OCI-LY1 (cell line): ENCODE data around the gene RNH1.

Source experiments
- H2AFZ ChIP-seq: fragments of 200-600 bp; sonication (generic), shearing (Covaris generic); 2 replicates; pipeline ENCODE4 v1.6.0; 2014; ENCODE audit warnings: antibody characterized with exemption, mild to moderate bottlenecking, low read length
- H3F3A ChIP-seq: fragments of 200-600 bp; sonication (generic), shearing (Covaris generic); 2 replicates; pipeline ENCODE4 v1.6.0; 2014; ENCODE audit warnings: mild to moderate bottlenecking, antibody characterized with exemption, low read length, moderate library complexity; ENCODE audit not compliant: insufficient read depth
- H3K27ac ChIP-seq: fragments of 200-600 bp; sonication (generic); 2 replicates; pipeline ENCODE4 v1.5.1; 2014; ENCODE audit warnings: low read length, mixed run types, mild to moderate bottlenecking, low read depth; ENCODE audit not compliant: poor library complexity, severe bottlenecking
- H3K27me3 ChIP-seq: fragments of 200-600 bp; sonication (generic); 2 replicates; pipeline ENCODE4 v1.6.0; 2014; ENCODE audit warnings: antibody characterized with exemption, mild to moderate bottlenecking, low read length, moderate library complexity; ENCODE audit not compliant: insufficient read depth
- H3K36me3 ChIP-seq: fragments of 200-600 bp; sonication (generic); 2 replicates; pipeline ENCODE4 v1.6.1; 2014; ENCODE audit warnings: mild to moderate bottlenecking, antibody characterized with exemption, low read length, moderate library complexity, mixed read lengths; ENCODE audit not compliant: insufficient read depth
- H3K4me1 ChIP-seq: fragments of 200-600 bp; sonication (generic); 2 replicates; pipeline ENCODE4 v1.5.1; 2014; ENCODE audit warnings: mild to moderate bottlenecking, low read length, moderate library complexity; ENCODE audit not compliant: insufficient read depth, severe bottlenecking
- H3K4me2 ChIP-seq: fragments of 200-600 bp; sonication (generic), shearing (Covaris generic); 2 replicates; pipeline ENCODE4 v1.6.1; 2014; ENCODE audit warnings: low read length
- H3K4me3 ChIP-seq: fragments of 200-600 bp; sonication (generic); 2 replicates; pipeline ENCODE4 v1.5.1; 2014; ENCODE audit warnings: low read length, low read depth, mild to moderate bottlenecking, mixed read lengths; ENCODE audit not compliant: poor library complexity, severe bottlenecking
- H3K79me2 ChIP-seq: fragments of 200-600 bp; shearing (Covaris generic); 2 replicates; pipeline ENCODE4 v1.6.1; 2016; ENCODE audit warnings: mixed run types, low read length, mixed read lengths; ENCODE audit not compliant: insufficient read depth
- H3K9ac ChIP-seq: fragments of 200-600 bp; sonication (generic), shearing (Covaris generic); 2 replicates; pipeline ENCODE4 v1.6.1; 2014; ENCODE audit warnings: mild to moderate bottlenecking, low read length, mixed read lengths
- H3K9me2 ChIP-seq: fragments of 200-600 bp; sonication (generic), shearing (Covaris generic); 2 replicates; pipeline ENCODE4 v1.6.1; 2014; ENCODE audit warnings: low read depth, mild to moderate bottlenecking, low read length, mixed read lengths
- H3K9me3 ChIP-seq: fragments of 200-600 bp; shearing (Covaris generic); 2 replicates; pipeline ENCODE4 v1.6.1; 2014; ENCODE audit warnings: low read length, mixed read lengths
- H4K20me1 ChIP-seq: fragments of 200-600 bp; sonication (generic), shearing (Covaris generic); 2 replicates; pipeline ENCODE4 v1.6.0; 2016; ENCODE audit warnings: mild to moderate bottlenecking, low read length; ENCODE audit not compliant: insufficient read depth
- CTCF ChIP-seq: fragments of 200-600 bp; sonication (generic), shearing (Covaris generic); IDR thresholded peaks from 2 replicates; pipeline ENCODE4 v1.5.1; 2017; ENCODE audit warnings: mild to moderate bottlenecking, antibody characterized with exemption, low read length, moderate library complexity, mixed read lengths
- EZH2 ChIP-seq: fragments of 200-600 bp; sonication (generic), shearing (Covaris generic); IDR thresholded peaks from 2 replicates; pipeline ENCODE4 v1.8.0; 2017; ENCODE audit warnings: borderline replicate concordance, mixed run types, mild to moderate bottlenecking, antibody characterized with exemption, low read length, moderate library complexity, mixed read lengths

RNH1 gene

GRCh38 chr11:488579-488978 is 18.5 kb downstream of the RNH1 start:
- no peak overlapping the region for H3K9ac ChIP-seq
- no peak overlapping the region for H3K27ac ChIP-seq
- no peaks in the 10 kb centered on the region for H3K9me3 ChIP-seq
- H2AFZ ChIP-seq = no peak overlapping the region
- no peak overlapping the region for H3K4me3 ChIP-seq
- peaks cover 6% of the 10 kb centered on the region for H3K36me3 ChIP-seq
- H3K9me2 ChIP-seq = no peaks in the 10 kb centered on the region
- no peaks in the 10 kb centered on the region for H4K20me1 ChIP-seq
- H3K27me3 ChIP-seq = no peaks in the 10 kb centered on the region
- H3F3A ChIP-seq = no peaks in the 10 kb centered on the region
- no peak overlapping the region for H3K4me2 ChIP-seq
- H3K4me1 ChIP-seq = peaks cover 10% of the 10 kb centered on the region
- TF ChIP-seq EZH2 = no peak
- TF ChIP-seq CTCF = no peak
- H3K79me2 ChIP-seq = no peaks in the 10 kb centered on the region

GRCh38 chr11:488062-488461 is 19.0 kb downstream of the RNH1 start:
- Histone ChIP-seq H2AFZ (no peak overlapping the region), H3K4me1 (peaks cover 8% of the 10 kb centered on the region), H3K79me2 (no peaks in the 10 kb centered on the region), H3K27me3 (no peaks in the 10 kb centered on the region), H3K9ac (no peak overlapping the region), H3K9me3 (no peaks in the 10 kb centered on the region), H3K4me2 (no peak overlapping the region), H3K4me3 (no peak overlapping the region), H3K36me3 (peaks cover under 1% of the 10 kb centered on the region; the same call in 1 of the 2 replicates), H4K20me1 (no peaks in the 10 kb centered on the region), H3K27ac (no peak overlapping the region), H3F3A (no peaks in the 10 kb centered on the region), H3K9me2 (no peaks in the 10 kb centered on the region)
- no peak for TF ChIP-seq CTCF
- no peak for TF ChIP-seq EZH2

- Histone ChIP-seq H3K27me3 (no peaks in the 10 kb centered on the region), H3K4me3 (no peak overlapping the region), H3K9ac (no peak overlapping the region), H3K9me2 (no peaks in the 10 kb centered on the region), H3K4me1 (peaks cover 4% of the 10 kb centered on the region), H3K9me3 (no peaks in the 10 kb centered on the region), H2AFZ (no peak overlapping the region), H3K4me2 (no peak overlapping the region), H3K27ac (no peak overlapping the region), H3F3A (no peaks in the 10 kb centered on the region), H3K36me3 (no peaks in the 10 kb centered on the region), H4K20me1 (no peaks in the 10 kb centered on the region), H3K79me2 (no peaks in the 10 kb centered on the region)
- TF ChIP-seq EZH2 (no peak), CTCF (no peak)
Observed at GRCh38 chr11:487571-488021, 19.4 kb downstream of the RNH1 start.
